Activated naive CD4-positive, alpha-beta T cell treated with Interleukin-2 at 50 U/mL for 16 hours (primary cell): ENCODE results near the gene SLC66A2.
"Not testable (repeated sequence)": the region's sequence is repeated elsewhere in the genome, so short reads cannot be mapped to it uniquely, and the experiment has no call there.

Experiments
- DNase-seq: peaks from one replicate; pipeline ENCODE4 v3.0.0-alpha.2; 2020

Gene SLC66A2

DNA sequence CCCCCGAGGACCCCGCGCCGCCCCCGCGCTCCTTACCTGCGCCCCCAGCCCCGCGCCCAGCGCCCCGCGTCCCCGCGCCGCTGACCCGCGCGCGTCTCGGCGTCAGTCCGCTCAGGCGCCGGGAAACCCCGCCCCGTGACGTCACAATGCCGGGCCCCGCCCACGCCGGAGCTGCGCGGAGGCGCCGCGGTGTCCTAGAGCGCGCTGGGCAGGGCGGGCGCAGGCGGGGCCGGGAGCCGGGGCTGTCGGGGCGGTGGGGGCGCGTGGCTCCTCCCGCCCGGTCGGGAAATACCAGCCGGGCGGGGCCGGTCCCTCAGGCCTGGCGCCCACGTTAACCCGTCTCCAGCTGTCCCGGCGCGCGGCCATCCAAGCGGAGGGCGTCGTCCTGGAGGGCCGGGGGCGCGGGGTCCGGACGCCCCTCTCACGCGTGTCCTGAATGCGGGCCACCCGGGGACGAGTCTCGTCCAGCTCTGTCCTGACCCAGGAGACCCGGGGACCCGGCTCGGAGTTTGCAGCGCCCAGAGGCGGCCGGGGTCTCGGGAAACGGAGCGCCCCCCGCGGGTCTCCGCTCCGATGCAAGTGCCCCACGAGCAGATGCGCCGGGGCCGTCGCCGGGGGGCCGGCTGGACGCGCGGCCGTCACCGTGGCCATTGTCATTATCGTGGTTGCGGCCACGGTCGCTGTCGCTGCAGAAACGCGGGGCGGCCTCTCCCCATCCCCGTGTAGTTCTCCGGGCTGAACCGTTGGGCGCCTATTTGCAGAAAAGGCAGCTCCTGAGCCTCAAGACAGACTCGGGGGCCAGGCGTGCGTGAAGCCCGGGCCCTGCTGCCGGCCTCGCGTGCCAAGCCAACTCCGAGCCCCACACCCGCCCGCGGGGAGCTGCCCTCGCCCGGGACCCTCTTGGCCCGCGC, at the start of gene SLC66A2:
TSS of gene SLC66A2 (minus strand) at position 109 of the 911 bp plus-strand sequence. CDS start 727 bp downstream, outside the sequence.
- DNase-seq, result peak; percentile 95

DNA sequence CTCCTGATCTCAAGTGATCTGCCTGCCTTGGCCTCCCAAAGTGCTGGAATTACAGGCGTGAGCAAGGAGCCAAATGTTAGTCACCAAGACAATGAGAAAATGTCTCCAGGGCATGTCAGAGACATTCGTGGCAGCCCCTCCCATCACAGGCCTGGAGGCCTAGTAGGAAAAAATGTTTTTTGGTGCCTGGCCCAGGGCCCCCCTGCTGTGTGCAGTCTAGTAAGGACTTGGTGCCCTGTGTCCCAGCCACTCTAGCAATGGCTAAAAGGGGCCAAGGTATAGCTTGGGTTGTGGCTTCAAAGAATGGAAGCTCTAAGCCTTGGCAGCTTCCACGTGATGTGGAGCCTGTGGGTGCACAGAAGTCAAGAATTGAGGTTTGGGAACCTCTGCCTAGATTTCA, 49.4 kb upstream of the SLC66A2 start:
- DNase-seq, result no peak

DNA sequence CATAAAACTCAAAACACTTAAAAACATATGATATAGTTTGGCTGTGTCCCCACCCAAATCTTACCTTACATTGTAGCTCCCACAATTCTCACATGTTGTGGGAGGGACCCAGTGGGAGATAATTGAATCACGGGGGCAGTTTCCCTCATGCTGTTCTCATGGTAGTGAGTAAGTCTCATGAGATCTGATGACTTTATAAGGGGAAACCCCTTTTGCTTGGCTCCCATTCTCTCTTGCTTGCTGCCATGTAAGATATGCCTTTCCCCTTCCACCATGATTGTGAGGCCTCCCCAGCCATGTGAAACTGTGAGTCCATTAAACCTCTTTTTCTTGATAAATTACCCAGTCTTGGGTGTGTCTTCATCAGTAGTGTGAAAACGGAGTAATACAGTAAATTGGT, 48.2 kb upstream of the SLC66A2 start:
- DNase-seq, result not testable (repeated sequence)

DNA sequence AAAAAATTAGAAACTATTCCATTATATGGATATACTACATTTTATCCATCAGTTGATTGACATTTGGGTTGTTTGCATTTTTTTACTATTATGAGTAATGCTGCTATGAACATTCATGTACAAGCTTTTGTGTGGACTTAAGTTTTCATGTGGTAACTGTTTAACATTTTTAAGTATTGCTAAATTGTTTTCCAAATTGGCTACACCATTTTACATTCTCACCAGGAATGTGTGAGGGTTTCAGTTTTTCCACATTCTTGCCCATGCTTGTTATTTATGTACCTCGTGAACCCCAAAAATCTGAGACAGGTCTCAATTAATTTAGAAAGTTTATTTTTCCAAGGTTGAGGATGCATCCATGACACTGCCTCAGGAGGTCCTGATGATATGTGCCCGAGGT, 40.0 kb upstream of the SLC66A2 start:
- DNase-seq, result no peak

DNA sequence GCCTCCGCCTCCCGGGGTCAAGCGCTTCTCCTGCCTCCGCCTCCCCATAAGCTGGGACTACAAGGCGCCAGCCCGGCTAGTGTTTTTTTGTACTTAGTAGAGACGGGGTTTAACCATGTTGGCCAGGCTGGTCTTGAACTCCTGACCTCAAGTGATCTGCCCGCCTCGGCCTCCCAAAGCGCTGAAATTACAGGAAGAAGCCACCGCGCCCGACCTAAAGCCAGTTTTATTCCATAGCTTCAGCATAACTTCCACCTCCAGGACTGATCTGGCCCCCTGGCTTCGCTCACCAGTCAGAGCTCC, 37.7 kb upstream of the SLC66A2 start:
- no peak for DNase-seq

DNA sequence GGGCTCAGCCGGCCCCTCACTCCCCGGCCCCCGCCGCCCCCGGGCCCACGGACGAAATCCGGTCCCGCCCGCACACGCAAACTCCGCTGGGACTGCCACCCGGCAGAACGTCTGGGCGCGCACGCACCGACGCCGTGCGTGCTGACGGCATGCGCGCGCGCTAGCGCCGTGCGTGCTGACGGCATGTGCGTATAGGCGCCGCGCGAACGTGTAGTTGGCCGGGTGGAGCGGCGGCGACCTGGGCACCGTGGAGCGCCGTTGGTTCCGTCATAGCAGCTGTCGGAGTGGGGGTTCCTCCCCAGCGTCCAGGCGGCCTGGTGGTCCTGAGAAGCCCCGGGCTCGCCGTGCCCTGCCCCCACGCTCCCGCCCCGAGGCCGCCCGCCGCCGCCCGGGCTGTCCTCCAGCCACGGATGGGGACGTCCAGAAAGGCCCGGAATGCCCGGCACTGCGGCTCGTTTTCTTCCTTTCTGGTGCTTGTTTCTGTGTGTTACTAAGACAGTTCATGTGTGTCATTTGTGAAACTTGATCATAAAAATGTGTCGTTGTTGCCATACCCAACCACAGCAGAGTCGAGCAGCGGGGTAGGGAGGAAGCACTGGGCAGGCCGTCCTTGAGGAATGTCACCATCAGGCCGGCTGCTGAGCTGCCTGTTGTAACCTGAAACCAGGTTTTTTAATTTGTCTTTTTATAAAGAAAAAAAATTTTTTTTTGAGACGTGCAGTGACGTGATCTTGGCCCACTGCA, 37.2 kb upstream of the SLC66A2 start, which contains the start of gene TXNL4A:
TSS of gene TXNL4A (minus strand) at position 113 of the 744 bp plus-strand sequence. CDS start 171 bp downstream, outside the sequence.
- peak; percentile 86 for DNase-seq

DNA sequence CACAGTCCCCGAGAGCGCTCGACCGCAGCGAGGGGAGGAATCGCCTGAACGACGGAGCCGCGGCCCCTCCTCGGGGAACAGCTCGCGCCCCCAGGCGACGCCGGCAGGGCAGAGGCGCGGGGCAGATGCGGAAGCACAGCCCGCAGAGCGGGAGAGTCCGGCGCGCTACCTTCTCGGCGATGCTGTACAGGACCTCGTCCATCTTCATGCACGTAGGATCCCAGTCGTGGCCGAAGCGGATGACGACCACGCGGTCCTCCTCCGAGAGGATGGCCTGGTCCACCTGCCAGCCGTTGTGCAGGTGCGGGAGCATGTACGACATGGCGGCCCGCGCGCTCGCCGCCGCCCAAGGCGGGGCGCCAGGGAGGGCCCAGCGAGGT, 36.6 kb upstream of the SLC66A2 start:
- DNase-seq, result peak; percentile 67

DNA sequence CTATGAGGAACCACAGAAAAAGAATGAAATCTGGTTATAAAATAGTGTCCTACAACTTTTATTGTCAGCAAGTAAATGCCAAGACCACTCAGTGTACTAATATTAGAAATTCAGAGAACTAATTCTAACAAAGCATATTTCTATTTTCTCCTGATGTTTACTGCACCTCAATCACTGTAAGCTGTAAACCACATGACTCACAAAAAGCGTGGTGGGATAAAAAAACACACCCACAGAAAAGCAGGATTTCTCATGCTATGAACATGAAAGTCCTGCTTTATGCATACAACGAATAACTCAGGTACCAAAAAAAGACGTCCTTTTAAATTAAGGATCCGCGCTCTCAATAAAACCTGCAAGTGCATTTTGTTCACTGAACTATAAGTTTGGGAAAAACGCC, 36.1 kb upstream of the SLC66A2 start:
- DNase-seq, result no peak

DNA sequence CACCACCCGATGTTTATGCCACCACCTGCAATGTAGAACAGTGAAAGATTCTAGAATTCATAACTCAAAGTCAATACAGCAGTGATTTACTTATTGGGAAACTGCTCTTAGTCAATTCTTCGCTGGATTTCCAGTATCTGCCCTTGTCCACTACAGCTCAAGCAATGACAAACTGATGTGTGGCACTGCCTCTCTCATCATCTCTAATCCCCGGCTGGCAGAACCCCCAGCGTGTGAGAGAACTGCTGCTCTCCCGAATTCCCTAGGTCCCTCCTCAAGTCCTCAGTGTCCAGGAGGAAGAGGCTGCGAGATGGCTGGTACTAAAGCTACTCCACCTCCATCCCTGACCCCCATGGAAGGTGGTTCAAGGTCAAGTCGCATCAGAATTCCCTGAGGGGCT, 35.3 kb upstream of the SLC66A2 start:
- no peak for DNase-seq

DNA sequence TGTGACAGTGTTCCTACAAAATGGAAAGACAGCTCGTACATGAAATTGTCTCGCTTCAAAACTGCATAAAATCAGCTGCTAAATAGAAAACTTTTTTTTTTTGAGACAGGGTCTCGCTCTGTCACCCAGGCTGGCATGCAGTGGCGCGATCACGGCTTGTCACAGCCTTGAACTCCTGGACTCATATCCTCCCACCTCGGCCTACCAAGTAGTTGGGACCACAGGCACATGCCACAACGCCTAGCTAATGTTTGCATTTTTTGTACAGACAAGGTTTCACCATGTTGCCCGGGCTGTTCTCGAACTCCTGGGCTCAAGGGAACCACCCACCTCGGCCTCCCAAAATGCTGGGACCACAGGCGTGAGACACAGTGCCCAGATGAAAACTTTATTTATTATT, 33.7 kb upstream of the SLC66A2 start:
- DNase-seq, result no peak

DNA sequence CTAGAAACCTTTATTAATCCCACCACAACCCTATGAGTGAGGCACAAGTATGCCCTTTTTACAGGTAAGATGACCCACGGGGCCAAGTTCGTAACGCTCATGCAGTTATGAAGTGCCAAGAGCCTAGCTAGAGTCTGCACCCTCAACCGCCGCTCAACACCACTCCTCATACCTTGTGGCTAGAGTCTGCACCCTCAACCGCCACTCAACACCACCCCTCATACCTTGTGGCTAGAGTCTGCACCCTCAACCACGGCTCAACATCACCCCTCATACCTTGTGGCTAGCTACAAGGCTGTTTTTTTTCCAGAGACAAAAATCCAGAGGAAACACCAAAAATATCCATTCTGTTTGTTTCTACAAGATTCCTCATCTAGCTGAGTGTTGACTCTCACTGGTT, 32.3 kb upstream of the SLC66A2 start:
- DNase-seq, result no peak

DNA sequence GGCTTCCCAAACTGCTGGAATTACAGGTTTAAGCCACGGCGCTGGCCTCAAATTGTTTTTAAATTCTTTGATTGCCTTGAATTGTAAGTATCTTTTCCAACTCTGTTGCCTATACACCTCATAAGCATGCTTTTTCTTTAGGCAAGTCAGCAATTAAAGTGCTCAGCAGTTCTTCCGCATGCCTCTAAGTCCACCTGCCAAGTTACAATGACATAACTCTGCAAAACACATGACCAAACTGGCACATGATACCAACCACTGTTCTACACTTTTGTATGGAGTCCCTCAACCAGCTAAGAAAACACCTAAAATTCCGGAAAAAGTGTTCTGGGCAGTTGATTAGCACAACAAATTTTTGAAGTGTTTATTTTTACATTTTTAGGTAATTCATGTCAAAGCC, 31.8 kb upstream of the SLC66A2 start:
- DNase-seq, result no peak

DNA sequence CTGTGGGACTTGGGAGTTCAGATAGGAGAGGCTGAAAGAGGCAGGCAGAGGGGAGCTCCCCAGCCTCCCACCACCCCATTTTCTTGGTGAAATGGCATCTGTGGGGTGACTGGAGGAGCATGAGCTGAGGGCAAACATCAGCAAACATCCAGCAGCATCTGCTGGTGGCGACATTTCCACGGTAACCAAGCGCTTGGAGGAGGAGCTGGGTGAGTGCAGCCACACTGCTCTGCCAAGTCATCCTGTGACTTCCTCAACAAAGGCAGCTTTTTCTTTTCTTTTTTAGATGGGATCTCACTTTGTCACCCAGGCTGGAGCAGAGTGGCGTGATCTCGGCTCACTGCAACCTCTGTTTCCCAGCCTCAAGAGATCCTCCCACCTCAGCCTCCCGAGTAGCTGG, 31.3 kb upstream of the SLC66A2 start:
- DNase-seq, result no peak

DNA sequence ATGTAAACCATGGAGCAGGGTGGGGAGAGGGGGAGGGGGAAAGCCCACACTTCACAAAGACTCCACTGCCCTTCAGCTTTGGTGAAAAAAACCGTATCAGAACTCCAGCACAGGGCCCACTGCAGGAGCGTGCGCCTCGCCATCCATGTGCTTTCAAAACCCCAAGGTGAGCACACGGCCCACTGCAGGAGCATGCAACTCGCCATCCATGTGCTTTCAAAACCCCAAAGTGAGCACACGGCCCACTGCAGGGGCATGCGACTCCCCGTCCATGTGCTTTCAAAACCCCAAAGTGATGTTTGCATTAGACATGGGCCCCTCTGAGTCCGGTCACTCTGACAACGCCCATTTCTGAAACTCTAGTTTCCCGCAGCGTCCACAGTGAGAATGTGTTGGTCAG, 29.1 kb upstream of the SLC66A2 start:
- DNase-seq, result no peak

DNA sequence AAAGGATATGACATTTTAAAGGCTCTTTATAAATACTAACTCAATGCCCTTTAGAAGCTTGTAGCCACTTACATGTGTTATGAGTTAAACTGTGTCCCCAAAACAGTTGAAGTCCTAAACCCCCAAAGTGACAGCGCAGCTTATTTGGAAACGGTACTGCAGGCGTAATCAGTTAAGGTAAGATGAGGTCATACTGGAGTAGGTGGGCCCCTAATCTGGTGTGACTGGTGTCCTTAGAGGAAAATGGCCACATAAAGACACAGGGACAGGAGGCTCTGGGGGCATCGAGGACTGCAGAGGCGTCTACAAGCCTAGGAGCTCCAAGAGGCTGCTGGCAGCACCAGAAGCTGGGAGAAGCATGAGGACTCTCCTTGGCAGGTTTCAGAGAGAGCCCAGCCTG, 28.4 kb upstream of the SLC66A2 start:
- DNase-seq, result no peak

DNA sequence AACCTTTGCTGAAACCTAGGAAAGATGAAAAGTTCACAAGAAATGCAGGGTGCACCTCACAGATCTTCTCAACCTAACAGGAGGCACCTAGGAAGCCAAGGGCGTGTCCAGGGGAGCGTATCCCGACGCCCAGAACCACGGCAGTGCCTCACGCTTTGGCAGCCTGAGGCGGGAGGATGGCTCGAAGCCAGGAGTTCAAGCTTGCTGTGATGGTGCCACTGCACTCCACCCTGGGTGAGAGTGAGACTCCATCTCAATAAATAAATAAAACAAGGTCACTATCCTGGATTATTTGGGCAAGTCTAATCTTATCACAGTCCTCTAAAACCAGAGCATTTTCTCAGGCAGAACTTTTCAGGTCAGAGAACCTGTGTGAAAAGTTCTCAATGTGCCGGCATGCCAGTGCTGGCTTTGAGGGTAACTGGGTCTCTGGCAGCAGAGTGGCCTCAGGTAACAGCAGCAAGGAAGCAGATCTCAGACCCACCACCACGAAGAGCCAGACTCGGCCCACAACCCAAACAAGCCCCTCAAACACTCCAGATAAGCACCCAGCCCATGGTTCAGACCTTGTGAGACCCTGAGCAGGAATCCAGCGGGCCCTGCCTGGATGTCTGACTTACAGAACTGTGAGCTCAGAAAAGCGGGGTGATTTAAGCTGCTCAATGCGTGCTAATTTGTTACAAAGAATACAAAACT, 24.7 kb upstream of the SLC66A2 start:
- no peak for DNase-seq

DNA sequence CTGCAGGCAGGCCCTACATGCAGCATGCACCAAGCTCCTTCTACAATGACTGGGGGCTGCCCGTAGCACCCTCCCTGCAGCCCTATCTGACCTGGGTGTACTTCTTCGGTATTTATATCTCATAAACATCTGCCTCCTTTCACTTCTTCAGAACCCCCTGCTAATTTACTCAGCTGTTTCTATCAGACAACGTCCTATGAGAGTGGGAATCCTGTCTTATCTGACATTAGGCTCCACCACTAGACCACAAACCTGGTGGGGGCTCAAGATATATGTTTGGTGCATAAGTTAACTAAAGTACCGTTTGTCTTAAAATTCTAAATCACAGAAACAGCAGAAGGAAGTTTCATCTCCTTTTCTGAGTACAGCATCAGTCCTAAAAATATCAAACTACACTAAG, 23.6 kb upstream of the SLC66A2 start:
- DNase-seq, result no peak

DNA sequence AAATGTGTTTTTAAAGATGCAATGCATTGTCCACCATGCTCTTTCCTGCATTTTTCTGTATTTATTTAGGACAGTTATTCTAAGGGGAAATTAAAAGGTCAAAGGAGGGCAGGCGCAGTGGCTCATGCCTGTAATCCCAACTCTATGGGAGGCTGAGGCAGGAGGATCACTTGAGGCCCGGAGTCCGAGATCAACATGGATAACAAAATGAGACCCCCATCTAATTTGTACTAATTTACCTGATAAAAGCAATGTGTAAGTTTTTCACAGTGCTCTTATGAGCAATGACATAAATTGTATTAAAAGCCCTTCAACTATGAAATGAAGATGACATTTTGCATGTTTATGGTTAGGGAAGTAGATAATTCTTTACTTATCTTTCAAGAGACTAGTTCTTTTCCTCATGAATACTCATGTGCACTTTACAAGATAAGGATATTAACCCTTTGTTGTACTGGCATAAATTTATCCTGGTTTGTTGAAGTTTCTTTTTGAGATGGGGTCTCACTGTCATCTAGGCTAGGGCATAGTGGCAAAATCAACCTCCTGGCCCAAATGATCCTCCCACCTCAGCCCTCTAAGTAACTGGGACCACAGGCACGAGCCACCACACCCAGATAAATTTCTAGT, 22.7 kb upstream of the SLC66A2 start:
- DNase-seq, result no peak

DNA sequence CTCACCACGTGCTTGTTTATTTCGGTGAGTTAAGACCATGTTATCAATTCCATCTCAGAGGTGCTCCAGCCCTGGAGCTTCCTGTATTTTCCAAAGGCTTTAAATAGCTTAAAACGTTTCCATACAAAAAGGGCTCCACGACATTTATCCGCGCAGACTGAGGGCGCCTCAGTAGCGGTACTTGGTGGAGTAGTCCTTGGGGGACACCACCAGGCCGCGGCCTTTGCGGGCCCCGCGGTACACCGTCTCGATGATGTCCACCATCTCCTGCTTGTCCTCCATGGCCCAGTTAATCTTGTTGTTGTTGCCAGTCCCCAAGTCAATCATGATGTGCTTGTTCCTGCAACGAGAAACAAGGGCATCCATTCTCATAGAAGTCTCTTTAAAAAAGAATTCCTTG, 22.1 kb upstream of the SLC66A2 start:
- no peak for DNase-seq

DNA sequence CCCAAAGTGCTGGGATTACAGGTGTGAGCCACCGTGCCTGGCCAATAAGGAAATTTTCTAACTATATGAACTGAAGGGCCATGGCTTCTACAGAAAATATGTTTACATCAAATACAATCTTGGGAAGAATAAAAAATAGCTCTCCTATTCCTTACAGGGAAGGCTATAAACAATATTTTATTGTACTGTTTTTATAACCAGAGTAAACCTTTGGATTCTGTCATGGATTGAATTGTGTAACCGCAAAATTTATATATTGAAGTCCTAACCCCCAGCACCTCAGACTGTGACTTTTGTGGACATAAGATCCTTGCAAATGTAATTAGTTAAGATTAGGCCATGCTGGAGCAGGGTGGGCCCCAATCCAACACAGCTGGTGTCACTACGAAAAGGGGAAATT, 21.3 kb upstream of the SLC66A2 start:
- DNase-seq, result no peak

DNA sequence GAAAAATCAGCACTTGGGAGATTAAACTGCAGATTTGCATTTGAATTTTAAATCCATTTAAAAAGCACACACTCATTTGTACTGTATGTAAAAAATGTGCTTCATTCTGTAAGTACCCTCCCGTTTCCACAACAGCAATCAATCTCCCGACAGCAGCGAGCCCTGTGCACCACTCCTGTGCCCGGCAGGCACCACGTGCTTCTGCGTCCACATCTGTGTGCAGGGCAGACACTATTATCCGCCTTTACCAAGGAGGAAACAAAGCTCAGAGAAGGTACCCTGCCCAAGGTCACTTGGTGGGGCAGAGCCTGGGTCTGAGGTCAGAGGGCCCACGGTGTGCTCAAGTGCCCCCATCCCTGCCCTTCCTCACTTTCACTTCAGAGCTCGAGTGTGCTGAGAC, 20.5 kb upstream of the SLC66A2 start:
- no peak for DNase-seq

DNA sequence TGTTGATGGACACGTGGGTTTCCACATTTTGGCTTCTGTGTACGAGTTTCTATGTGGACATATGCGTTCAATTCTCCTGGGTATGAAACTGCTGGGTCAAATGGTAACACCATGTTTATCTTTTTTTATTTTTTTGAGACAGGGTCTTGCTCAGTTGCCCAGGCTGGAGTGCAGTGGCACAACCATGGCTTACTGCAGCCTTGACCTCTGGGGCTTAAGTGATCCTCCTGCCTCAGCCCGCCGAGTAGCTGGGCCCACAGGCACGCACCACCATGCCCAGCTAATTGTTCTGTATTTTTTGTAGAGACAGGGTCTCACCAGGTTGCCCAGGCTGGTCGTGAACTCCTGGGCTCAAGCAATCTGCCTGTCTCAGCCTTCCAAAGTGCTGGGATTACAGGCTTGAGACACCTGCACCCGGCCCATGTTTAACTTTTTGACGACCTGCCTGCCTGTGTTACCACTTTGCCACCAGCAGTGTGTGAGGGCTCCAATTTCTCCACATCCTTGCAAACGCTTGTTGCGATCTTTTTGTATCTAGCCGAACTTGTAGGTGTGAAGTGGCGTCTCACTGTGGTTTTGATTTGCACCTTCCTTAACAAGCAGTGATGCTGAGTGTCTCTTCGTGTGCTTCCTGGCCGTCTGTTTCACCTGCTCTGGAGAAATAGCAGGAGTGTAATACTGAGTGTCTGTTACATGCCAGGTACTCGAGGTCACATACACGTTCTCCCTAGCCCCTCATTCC, 19.9 kb upstream of the SLC66A2 start:
- DNase-seq, result no peak
